Ishikawa (cell line): ENCODE results near the gene SLC17A9.

Experiments used
- CREB1 ChIP-seq: IDR thresholded peaks from 2 replicates; pipeline ENCODE4 v1.6.1; 2012; ENCODE audit warnings: low read depth
- EP300 ChIP-seq: IDR thresholded peaks from 2 replicates; pipeline ENCODE4 v1.6.1; 2012; ENCODE audit warnings: borderline replicate concordance
- MAX ChIP-seq: IDR thresholded peaks from 2 replicates; pipeline ENCODE4 v1.6.1; 2012
- REST ChIP-seq: IDR thresholded peaks from 2 replicates; pipeline ENCODE4 v1.6.1; 2012; ENCODE audit warnings: low read depth, mild to moderate bottlenecking
- YY1 ChIP-seq: IDR thresholded peaks from 2 replicates; pipeline ENCODE4 v1.6.1; 2012; ENCODE audit warnings: low read depth

GRCh38 chr20:62907384-62908317 lies 44.9 kb upstream of the SLC17A9 start:
- TF ChIP-seq MAX, result no peak
- no peak for TF ChIP-seq REST
- TF ChIP-seq YY1, result no peak
- no peak for TF ChIP-seq CREB1
- TF ChIP-seq EP300, result no peak
